ENCODE results near the gene RYR1.

GRCh38 chr19:38429055-38429810 lies 4.3 kb upstream of the RYR1 start:
- TF ChIP-seq CTCF (IDR thresholded peaks at IDR 0.05; ENCODE audit: low read length) (no peak), EZH2 (optimal IDR thresholded peaks at IDR 0.05; ENCODE audit: low read depth, low read length) (no peak), EZH2phosphoT487 (IDR thresholded peaks at IDR 0.05; ENCODE audit: low read length) (no peak)

Measured in MM.1S (cell line).